ENCODE measurements around the gene CHST12.
"Not testable (repeated sequence)": the region's sequence is repeated elsewhere in the genome, so short reads cannot be mapped to it uniquely, and the experiment has no call there.

Gene CHST12

DNA sequence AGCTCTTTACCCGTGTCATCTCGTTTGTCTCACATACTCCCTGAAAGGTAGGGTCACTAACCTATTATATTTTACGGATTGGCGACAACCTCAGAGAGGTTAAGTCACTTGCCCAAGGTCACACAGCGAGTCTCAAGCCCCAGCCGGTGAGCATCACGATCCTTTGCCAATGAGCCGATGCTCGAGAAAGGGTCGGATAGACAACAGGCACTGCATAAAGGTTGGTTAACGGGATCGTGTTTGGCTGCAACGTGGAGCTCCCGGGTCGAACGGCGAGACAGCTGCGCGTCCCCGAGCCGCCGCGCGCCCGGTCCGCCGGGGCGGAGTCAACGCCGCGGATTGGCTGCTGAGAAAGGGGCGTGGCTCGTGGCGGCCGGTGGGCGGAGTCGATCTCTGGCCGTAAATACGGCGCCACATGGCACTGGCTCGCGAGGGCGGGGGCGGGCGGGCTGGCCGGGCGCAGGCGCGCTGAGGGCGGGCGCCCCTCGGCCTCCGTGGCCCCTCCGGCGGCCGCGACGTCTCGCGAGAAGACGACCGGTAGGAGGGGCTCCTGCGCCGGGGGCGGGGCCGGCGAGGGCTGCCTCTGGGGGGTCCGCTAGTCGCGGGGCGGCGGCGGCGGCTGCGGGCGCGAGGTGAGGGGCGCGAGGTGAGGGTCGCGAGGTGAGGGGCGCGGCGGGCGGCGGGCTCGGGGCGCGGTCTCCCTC lies at the start of gene CHST12:
Gene CHST12, plus strand, starts transcription at position 598 of the 704 bp plus-strand sequence. CDS start 29,029 bp downstream, outside the sequence.
- peak; percentile 93 for DNase-seq

DNA sequence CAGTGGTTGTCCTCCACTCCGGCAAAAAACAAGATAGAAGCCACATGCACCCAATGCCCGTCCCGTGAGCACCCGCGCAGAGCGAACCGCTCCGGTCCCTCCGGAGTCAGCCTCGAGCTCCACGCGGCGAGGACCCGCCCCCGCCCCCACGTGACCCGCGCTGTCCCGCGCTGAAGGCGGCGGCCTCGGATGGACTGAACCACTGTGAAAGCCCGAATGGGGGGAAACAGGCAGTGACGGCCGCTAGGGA lies 49.5 kb upstream of the CHST12 start:
- peak; percentile 86 for DNase-seq

DNA sequence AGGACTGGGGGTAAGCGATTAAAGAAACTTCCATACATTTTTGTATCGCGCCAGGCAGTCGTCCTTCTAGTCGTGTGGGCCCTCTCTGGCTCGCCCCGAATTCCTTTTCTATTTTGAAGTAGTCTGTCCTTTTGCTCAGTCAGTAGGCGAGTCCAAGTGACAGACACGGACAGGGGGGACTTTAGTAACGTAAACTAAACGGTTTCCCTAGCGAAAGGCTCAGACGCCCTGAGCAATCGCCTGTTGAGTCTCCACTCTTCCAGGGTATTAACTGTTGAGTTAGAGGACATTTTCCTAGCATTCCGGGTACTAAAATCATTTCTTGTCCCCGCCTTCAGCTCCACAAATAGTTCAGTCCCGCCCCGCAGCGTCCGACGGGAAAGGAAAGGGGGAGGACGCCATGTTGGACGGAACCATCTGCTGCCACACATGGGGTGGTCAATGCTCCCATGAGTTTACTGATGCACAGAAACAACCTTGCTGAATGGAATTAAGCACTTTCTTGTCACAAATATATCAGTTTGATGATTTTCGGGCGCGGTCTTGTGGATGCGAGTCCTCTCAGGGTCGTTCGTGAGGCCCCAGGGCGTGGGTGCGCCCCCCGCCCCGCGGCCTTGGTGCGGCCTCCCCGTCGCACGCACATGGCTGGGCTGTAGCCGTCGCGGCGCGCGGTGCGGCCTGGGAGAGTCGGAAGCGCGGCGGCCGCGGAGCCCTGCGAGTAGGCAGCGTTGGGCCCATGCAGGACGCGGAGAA lies 49.0 kb upstream of the CHST12 start, which contains the start of gene EIF3B:
Gene EIF3B, plus strand, starts transcription at position 642 of the 753 bp plus-strand sequence. Its CDS starts 95 bp downstream, at position 737.
- DNase-seq, result peak; percentile 93

DNA sequence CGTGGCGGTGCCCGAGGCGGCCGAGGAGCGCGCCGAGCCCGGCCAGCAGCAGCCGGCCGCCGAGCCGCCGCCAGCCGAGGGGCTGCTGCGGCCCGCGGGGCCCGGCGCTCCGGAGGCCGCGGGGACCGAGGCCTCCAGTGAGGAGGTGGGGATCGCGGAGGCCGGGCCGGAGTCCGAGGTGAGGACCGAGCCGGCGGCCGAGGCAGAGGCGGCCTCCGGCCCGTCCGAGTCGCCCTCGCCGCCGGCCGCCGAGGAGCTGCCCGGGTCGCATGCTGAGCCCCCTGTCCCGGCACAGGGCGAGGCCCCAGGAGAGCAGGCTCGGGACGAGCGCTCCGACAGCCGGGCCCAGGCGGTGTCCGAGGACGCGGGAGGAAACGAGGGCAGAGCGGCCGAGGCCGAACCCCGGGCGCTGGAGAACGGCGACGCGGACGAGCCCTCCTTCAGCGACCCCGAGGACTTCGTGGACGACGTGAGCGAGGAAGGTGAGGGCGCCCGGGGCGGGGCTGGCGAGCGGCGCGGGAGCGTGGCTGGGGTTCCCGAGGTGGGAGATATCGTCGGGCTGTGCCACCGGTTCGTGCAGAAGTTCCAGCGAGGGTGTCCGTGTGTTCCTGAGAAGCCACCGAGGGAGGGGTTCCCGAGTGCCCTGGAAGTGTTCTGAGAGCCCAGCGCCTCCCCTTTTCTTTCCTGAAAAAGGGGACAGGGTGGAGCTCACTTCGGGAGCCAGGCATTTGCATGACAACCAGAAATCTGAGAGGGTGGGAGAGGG lies 48.3 kb upstream of the CHST12 start:
- DNase-seq, result peak; percentile 17

DNA sequence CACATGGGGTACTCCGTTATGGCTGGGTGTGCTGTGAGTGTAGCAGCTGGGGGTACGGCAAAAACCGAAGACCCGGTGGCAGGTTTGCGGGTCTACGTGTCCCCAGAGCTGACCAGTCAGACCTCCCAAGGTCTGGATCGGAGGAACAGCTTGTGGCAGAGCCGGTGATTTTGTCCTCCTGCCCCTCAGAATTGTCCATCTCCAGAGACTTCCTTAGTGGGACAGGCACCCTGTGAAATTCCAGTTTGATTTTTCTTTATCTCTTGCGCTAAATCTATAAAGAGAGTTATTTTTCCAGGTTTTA lies 47.8 kb upstream of the CHST12 start:
- no peak for DNase-seq

DNA sequence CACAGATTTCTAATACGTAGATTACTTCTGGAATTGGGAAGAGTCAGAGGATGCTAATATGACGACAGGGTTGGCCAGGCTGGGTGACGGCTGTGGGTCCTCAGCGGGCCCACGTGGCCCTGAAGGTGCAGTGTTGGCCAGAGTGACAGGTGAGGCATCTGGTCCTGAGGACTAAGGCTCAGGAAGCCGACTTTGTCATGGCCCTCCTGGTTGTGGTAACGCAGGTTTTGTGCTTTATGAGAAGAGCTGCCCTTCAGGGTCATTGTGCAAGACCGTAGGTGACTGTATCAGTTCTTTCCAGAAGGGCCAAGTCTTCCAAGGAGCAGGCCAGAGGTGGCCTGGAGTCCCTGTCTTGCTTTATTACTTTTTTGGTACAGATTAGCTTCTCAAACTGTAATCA lies 46.2 kb upstream of the CHST12 start:
- DNase-seq, result no peak

DNA sequence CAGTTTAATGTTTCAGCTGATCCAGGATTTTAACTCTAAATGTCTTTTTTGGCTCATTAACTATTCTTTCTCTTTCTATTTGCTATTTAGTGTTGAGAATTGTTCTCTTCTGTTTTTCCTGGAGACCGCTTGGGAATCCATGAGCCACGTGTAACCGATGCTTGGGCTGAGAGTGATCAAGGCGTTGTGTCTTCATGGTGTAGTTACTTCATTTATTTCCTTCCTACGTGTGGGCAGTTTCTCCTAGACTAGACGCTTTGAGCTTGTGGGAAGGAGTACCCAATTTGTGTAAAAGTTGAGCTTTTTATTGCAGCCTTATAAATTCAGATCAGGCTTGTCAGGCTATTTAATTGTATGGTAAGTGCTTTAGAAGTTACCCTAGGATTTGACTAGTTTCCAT lies 45.8 kb upstream of the CHST12 start:
- no peak for DNase-seq

DNA sequence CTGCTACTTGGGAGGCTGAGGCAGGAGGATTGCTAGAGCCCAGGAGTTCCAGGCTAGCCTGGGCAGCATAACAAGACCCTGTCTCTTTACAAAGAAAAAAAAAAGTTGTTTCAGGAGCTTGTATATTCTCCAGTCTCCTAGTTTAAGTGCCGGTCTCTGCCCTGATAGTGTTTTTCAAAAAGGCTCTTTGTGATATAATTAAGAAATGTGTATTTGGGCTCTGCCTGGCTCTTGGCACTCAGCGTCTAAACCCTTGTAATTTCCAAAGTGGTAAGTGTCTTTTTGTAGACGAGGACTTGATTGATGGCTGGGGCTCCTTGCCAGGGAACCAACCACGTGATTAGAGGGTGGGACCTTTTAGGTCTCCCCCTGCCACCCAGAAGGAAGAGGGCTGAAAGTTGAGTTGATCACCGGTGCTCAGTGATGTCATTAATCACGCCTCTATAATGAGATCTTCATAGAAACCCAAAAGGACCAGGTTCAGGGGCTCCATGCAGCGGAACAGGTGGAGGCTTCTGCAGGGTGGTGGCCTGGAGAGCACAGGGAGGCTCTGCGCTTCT lies 44.4 kb upstream of the CHST12 start:
- no peak for DNase-seq

DNA sequence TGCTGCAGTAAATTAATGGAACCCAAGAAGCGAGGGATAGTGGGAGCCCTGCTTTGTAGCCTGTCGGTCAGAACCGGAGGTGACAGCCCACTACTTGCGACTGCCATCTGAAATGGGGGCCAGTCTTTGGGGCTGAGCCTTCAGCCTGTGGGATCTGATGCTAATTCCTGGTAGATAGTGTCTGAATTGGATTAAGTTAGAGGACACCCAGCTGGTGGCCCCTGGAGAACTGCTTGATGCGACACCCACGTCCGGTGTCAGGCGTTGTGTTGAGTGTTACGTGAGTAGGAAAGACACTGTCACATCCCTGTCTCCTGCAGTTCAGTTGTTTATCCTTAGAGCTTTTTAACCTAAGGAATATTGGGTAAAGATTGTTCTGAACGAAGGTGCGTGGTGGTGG lies 43.8 kb upstream of the CHST12 start:
- DNase-seq, result no peak

DNA sequence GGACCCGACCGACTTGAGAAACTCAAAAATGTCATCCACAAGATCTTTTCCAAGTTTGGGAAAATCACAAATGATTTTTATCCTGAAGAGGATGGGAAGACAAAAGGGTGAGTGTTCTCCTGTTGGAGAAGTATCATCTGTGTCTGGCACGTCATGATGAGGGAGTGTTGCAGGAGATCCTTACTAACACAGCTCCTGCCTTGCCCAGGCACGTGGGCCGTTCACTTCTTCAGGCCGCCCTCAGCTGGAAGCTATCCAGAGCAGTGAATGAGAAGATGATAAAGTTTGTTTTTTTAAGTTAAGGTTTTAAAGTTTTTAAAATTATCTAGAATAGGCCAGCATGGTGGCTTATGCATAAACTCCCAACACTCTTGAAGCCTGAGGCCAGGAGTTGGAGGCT lies 42.6 kb upstream of the CHST12 start:
- DNase-seq, result no peak

DNA sequence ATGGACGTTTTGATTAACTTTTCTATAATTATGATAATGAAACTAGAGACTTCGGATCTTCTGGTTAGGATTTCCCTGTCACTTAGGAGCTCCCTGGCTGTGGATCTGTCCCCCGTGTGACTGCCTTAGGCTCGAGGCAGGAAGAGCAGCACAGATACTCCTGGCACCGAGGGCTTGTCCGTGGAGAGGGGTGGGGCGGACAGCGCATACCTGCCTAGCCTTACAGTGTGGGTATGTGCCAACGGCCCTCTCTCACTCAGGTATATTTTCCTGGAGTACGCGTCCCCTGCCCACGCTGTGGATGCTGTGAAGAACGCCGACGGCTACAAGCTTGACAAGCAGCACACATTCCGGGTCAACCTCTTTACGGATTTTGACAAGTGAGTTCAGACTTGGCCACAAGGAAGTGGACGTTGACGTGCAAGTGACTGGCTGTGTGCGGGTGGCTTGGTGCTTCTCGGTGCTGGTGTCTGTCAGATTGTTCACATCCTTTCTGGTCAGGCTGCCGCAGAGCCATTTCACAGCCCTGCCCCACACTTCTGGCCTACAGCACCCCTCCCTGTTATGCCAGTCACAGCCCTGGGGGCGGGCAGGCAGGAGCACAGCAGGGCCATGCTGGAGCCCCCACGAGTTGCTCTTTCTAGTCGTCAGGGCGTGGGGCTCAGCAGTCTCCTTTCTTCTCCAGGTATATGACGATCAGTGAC lies 40.9 kb upstream of the CHST12 start:
- DNase-seq, result no peak

DNA sequence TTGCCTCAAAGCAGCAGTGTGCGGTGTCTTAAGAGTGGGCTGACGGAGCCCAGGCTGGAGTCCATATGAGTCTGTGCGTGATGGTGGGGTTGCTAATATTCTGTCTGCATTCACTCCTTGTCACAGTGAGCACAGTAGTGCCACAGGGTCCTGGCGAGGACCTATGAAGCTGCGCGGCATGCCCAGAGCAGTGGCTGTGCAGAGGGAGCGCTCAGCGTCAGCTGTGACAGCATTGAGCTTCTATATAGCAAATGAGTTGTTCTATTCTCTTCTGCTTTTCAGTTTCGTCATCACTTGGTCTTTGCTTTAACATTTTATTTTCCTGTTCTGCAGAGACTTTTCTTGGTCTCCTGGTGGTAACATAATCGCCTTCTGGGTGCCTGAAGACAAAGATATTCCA lies 34.3 kb upstream of the CHST12 start:
- DNase-seq, result no peak

DNA sequence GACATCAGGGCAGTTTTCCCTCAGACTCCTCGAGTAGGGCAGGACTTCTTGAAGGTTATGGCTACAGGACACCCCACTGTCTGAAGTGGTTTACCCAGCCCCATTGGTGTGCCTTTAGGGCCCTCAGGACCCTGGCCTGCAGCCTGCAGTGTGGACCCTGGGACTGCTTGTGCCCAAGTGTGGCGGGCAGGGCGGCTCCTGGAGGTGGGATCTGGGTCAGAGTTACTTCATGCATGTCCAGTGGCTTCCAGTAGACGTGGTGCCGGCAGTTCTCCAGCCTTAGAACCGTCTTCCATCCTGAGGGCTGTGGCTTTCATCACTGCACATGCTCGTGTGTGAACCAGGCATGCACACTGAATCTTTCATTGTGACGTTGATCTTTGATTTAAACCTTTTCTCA lies 32.1 kb upstream of the CHST12 start:
- no peak for DNase-seq

DNA sequence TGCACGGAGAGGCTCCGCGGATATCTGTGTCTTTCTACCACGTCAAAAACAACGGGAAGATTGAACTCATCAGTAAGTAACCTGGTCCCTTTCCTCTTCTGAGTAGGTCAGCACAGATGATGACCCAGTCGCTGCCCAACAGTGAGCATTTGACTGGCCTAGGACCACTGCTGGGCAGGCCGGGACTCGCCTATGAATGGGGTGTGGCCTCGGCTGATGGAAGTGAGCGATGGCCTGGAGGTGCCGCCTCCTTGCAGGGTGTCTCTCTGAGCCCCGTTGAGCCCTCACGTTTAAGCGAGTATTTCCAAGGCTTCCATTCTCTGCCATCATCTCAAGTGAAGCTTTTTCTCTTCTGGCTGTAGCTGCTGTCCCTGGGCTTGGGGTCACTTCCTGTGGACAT lies 30.7 kb upstream of the CHST12 start:
- no peak for DNase-seq

DNA sequence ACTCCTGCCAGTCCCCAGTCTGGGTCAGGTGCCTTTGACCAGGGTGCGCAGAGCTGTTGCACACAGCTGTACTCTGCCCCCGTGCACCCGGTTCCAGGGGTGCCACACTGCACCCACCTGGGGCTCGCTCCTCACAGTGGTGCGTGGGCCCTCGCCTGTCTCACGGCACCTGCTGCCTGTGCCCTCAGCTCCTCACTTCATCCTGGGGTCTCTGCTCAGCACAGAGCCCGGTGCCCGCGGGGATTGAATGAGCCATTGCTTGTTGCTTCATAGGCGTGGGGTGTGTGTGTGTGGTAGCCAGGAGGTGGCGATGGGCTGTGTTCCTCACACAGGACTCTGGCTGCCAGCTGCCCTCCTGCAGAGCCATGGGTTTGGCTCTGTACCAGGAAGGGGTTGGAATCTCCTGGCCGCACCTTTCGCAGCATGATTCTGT lies 30.3 kb upstream of the CHST12 start:
- no peak for DNase-seq

DNA sequence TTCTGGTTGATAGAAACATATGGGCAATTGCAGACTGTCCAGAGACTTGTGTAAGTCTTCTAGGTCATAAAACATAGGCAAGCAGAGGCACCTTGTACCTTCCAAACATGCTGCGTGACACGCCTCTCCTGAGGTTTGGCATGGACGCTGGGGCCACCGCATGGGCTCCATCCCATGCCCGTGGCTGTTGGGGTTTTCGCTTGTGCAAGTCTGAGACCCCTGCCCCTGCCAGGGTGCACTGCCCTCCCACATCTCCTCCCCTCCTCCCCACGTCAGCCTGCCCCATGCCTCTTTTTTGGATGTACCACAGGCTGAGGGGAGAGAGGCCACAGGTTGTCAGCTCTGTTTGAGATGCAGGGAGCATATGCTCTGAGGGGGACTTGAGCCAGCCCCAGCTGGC lies 29.8 kb upstream of the CHST12 start:
- DNase-seq, result no peak

DNA sequence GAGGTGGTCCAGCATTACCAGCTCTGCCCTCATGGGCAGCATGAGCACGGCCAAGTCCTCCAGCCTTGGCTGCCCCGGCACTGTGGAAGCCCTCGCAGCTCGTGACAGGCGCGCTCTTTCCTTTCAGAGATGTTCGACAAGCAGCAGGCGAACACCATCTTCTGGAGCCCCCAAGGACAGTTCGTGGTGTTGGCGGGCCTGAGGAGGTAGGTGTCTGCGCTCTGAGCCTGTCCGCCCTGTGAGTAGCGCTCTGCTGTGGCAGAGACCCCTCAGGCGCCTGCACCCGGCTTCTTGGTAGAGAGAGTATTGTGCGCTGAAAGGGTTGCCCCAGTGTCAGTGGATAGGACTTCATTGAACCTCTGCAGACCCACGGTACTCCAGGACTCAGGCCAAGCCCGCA lies 29.0 kb upstream of the CHST12 start:
- no peak for DNase-seq

DNA sequence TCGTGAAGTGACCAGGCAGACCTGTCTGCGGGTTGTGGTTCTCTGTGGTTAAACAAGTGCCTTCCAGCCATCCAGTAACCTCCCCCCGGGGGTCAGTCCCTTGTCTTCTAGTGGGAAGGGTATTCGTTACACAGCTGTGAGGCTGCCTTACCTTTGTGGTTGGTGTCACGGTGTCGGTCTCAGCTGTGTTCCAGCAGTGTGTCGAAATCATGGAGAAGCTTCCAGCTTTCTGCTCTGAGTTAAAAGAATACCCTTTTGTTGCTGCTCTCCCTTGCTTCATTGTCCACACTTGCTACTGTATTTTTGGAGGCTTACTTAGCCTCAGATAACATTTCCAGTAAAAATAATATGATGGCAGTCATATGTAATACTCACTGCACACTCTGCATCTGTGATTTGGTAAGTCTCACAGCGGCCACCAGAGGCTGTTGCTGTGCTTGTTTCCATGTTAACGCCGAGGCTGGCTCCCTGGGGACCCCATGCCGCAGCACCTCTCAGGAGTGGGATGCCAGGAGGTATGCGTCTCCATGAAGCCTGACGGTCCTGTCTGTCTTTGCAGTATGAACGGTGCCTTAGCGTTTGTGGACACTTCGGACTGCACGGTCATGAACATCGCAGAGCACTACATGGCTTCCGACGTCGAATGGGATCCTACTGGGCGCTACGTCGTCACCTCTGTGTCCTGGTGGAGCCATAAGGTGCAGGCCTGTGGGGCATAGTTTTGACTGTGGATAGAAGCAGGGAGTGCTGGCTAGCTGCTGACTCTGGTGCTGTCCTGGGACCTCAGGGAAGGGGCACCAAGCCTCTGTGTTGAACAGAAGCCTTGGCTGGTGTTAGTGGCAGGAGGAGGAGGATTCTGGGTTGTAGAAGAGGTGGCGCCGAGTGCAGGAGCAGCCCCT lies 28.3 kb upstream of the CHST12 start:
- DNase-seq, result no peak

DNA sequence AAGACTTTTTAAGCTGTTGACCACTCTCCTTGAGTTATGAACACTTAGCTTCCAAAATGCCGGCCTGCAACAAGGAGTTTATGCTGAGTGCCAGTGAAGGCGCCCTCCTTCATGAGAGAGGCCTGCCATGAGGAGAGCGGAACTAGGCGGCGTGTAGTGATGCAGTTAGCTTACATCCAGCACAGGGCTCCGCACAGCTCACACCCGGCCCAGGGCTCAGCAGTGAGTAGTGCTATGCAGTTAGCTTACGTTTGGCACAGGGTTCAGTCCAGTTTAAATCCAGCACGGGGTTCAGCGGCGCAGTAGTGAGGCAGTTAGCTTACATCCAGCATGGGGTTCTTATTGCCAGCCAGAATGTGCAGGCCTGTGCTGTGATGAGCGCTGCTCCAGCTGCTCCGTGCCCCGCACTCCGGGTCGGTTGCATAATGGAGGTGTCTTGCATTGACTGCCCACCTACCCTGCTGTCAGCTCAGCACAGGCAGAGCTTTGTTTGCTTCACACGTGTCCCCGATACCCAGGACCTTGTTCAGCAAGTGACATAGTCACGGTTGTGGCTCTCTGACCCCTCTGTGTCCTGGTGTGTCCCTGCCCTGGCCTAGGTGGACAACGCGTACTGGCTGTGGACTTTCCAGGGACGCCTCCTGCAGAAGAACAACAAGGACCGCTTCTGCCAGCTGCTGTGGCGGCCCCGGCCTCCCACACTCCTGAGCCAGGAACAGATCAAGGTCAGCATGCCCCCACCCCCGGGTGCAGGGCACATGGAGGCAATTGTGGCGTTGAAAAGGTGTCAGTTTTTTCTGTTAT lies 26.9 kb upstream of the CHST12 start:
- no peak for DNase-seq

DNA sequence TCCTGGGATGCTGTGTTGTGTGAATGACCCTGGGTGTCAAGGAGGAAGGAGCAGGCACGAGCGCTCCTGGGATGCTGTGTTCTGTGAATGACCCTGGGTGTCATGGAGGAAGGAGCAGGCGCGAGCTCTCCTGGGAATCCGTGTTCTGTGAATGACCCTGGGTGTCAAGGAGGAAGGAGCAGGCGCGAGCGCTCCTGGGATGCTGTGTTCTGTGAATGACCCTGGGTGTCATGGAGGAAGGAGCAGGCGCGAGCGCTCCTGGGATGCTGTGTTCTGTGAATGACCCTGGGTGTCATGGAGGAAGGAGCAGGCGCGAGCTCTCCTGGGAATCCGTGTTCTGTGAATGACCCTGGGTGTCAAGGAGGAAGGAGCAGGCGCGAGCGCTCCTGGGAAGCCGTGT lies 25.9 kb upstream of the CHST12 start:
- DNase-seq, result not testable (repeated sequence)

DNA sequence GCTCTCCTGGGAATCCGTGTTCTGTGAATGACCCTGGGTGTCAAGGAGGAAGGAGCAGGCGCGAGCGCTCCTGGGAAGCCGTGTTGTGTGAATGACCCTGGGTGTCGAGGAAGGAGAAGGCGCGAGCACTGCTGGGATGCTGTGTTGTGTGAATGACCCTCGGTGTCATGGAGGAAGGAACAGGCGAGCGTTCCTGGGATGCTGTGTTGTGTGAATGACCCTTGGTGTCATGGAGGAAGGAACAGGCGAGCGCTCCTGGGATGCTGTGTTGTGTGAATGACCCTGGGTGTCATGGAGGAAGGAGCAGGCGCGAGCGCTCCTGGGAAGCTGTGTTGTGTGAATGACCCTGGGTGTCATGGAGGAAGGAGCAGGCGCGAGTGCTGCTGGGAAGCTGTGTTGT lies 25.3 kb upstream of the CHST12 start:
- not testable (repeated sequence) for DNase-seq

Measured in NCI-H146 (cell line).